ENCODE results near the gene MRFAP1.

MRFAP1 gene

GRCh38 chr4:6595897-6596537, 44.5 kb upstream of the MRFAP1 start:
- no peaks in the 10 kb centered on the region for H3K9me3 ChIP-seq (ENCODE audit: control extremely low read depth in 1 of 5, control insufficient read depth in 4 of 5, insufficient read depth in 2 of 5, low read depth in 1 of 5, low read length in 4 of 5)
- POLR2A ChIA-PET: no interaction called here
- no peak for DNase-seq
- H3K4me3 ChIP-seq (ENCODE audit: control insufficient read depth in 1 of 7, extremely low read depth in 1 of 7, insufficient read depth in 4 of 7, low read depth in 2 of 7, low read length in 6 of 7): no peak overlapping the region
- 85% methylated on average over 7 of the region's 16 CpGs for WGBS (ENCODE audit: insufficient coverage)
- H3K4me1 ChIP-seq (ENCODE audit: control extremely low read depth in 1 of 4, control insufficient read depth in 4 of 4, insufficient read depth in 4 of 4, low read length in 3 of 4): no peaks in the 10 kb centered on the region
- CTCF ChIA-PET: no interaction called here
- no peak overlapping the region for H3K27ac ChIP-seq (ENCODE audit: insufficient read depth in 1 of 2, low read depth in 1 of 2, low read length in 2 of 2, poor library complexity in 1 of 2, severe bottlenecking in 2 of 2)
- peaks cover 9 to 54% (median 38%) of the 10 kb centered on the region in 4 experiments for H3K36me3 ChIP-seq (ENCODE audit: control insufficient read depth in 4 of 4, insufficient read depth in 4 of 4, low read length in 3 of 4)
- no peaks in the 10 kb centered on the region for H3K27me3 ChIP-seq (replicated peaks in 2 of 5; ENCODE audit: control insufficient read depth in 4 of 5, insufficient read depth in 5 of 5, low read length in 4 of 5)

GRCh38 chr4:6596948-6597347, 43.5 kb upstream of the MRFAP1 start:
- no peak overlapping the region for H3K27ac ChIP-seq (ENCODE audit: insufficient read depth in 1 of 2, low read depth in 1 of 2, low read length in 2 of 2, poor library complexity in 1 of 2, severe bottlenecking in 2 of 2)
- H3K4me1 ChIP-seq (ENCODE audit: control extremely low read depth in 1 of 4, control insufficient read depth in 4 of 4, insufficient read depth in 4 of 4, low read length in 3 of 4): no peaks in the 10 kb centered on the region
- ChIA-PET POLR2A (no interaction called here), CTCF (no interaction called here)
- H3K27me3 ChIP-seq (replicated peaks in 2 of 5; ENCODE audit: control insufficient read depth in 4 of 5, insufficient read depth in 5 of 5, low read length in 4 of 5): no peaks in the 10 kb centered on the region
- no peak for DNase-seq
- no peak overlapping the region for H3K4me3 ChIP-seq (ENCODE audit: control insufficient read depth in 1 of 7, extremely low read depth in 1 of 7, insufficient read depth in 4 of 7, low read depth in 2 of 7, low read length in 6 of 7)
- peaks cover 9 to 55% (median 40%) of the 10 kb centered on the region in 4 experiments for H3K36me3 ChIP-seq (ENCODE audit: control insufficient read depth in 4 of 4, insufficient read depth in 4 of 4, low read length in 3 of 4)
- no peaks in the 10 kb centered on the region for H3K9me3 ChIP-seq (ENCODE audit: control extremely low read depth in 1 of 5, control insufficient read depth in 4 of 5, insufficient read depth in 2 of 5, low read depth in 1 of 5, low read length in 4 of 5)
- 98% methylated on average over 17 of the region's 17 CpGs for WGBS (ENCODE audit: insufficient coverage)

GRCh38 chr4:6598127-6598526, 42.4 kb upstream of the MRFAP1 start:
- ChIA-PET CTCF (no interaction called here), POLR2A (no interaction called here)
- no peak overlapping the region for H3K27ac ChIP-seq (ENCODE audit: insufficient read depth in 1 of 2, low read depth in 1 of 2, low read length in 2 of 2, poor library complexity in 1 of 2, severe bottlenecking in 2 of 2)
- H3K4me3 ChIP-seq (ENCODE audit: control insufficient read depth in 1 of 7, extremely low read depth in 1 of 7, insufficient read depth in 4 of 7, low read depth in 2 of 7, low read length in 6 of 7): no peak overlapping the region
- WGBS (ENCODE audit: insufficient coverage): 96% methylated on average over 9 of the region's 10 CpGs
- peaks cover 9 to 65% (median 42%) of the 10 kb centered on the region in 4 experiments for H3K36me3 ChIP-seq (ENCODE audit: control insufficient read depth in 4 of 4, insufficient read depth in 4 of 4, low read length in 3 of 4)
- H3K27me3 ChIP-seq (replicated peaks in 2 of 5; ENCODE audit: control insufficient read depth in 4 of 5, insufficient read depth in 5 of 5, low read length in 4 of 5): no peaks in the 10 kb centered on the region
- DNase-seq: no peak
- no peaks in the 10 kb centered on the region for H3K9me3 ChIP-seq (ENCODE audit: control extremely low read depth in 1 of 5, control insufficient read depth in 4 of 5, insufficient read depth in 2 of 5, low read depth in 1 of 5, low read length in 4 of 5)
- H3K4me1 ChIP-seq (ENCODE audit: control extremely low read depth in 1 of 4, control insufficient read depth in 4 of 4, insufficient read depth in 4 of 4, low read length in 3 of 4): no peaks in the 10 kb centered on the region

- H3K27me3 ChIP-seq (replicated peaks in 2 of 5; ENCODE audit: control insufficient read depth in 4 of 5, insufficient read depth in 5 of 5, low read length in 4 of 5): no peaks in the 10 kb centered on the region
- DNase-seq: no peak
- 96% methylated on average over 13 of the region's 13 CpGs for WGBS (ENCODE audit: insufficient coverage)
- H3K27ac ChIP-seq (ENCODE audit: insufficient read depth in 1 of 2, low read depth in 1 of 2, low read length in 2 of 2, poor library complexity in 1 of 2, severe bottlenecking in 2 of 2): no peak overlapping the region
- CTCF ChIA-PET: no interaction called here
- no peak overlapping the region for H3K4me3 ChIP-seq (ENCODE audit: control insufficient read depth in 1 of 7, extremely low read depth in 1 of 7, insufficient read depth in 4 of 7, low read depth in 2 of 7, low read length in 6 of 7)
- H3K36me3 ChIP-seq (ENCODE audit: control insufficient read depth in 4 of 4, insufficient read depth in 4 of 4, low read length in 3 of 4): peaks cover 9 to 65% (median 38%) of the 10 kb centered on the region in 4 experiments
- no peaks in the 10 kb centered on the region for H3K4me1 ChIP-seq (ENCODE audit: control extremely low read depth in 1 of 4, control insufficient read depth in 4 of 4, insufficient read depth in 4 of 4, low read length in 3 of 4)
- POLR2A ChIA-PET: no interaction called here
- H3K9me3 ChIP-seq (ENCODE audit: control extremely low read depth in 1 of 5, control insufficient read depth in 4 of 5, insufficient read depth in 2 of 5, low read depth in 1 of 5, low read length in 4 of 5): no peaks in the 10 kb centered on the region
Observed at GRCh38 chr4:6598641-6599040, 41.8 kb upstream of the MRFAP1 start.

GRCh38 chr4:6601661-6602250, 38.7 kb upstream of the MRFAP1 start:
- Histone ChIP-seq H3K9me3 (ENCODE audit: control extremely low read depth in 1 of 5, control insufficient read depth in 4 of 5, insufficient read depth in 2 of 5, low read depth in 1 of 5, low read length in 4 of 5) (peaks cover 0 to 11% (median 8%) of the 10 kb centered on the region in 5 experiments), H3K27ac (ENCODE audit: insufficient read depth in 1 of 2, low read depth in 1 of 2, low read length in 2 of 2, poor library complexity in 1 of 2, severe bottlenecking in 2 of 2) (no peak overlapping the region), H3K27me3 (replicated peaks in 2 of 5; ENCODE audit: control insufficient read depth in 4 of 5, insufficient read depth in 5 of 5, low read length in 4 of 5) (no peaks in the 10 kb centered on the region), H3K4me1 (ENCODE audit: control extremely low read depth in 1 of 4, control insufficient read depth in 4 of 4, insufficient read depth in 4 of 4, low read length in 3 of 4) (no peaks in the 10 kb centered on the region), H3K4me3 (ENCODE audit: control insufficient read depth in 1 of 7, extremely low read depth in 1 of 7, insufficient read depth in 4 of 7, low read depth in 2 of 7, low read length in 6 of 7) (no peak overlapping the region), H3K36me3 (ENCODE audit: control insufficient read depth in 4 of 4, insufficient read depth in 4 of 4, low read length in 3 of 4) (peaks cover 9 to 81% (median 47%) of the 10 kb centered on the region in 4 experiments)
- DNase-seq: no peak
- POLR2A ChIA-PET: no interaction called here
- WGBS (ENCODE audit: insufficient coverage): 98% methylated on average over 10 of the region's 10 CpGs
- CTCF ChIA-PET: no interaction called here

GRCh38 chr4:6602289-6602688, 38.2 kb upstream of the MRFAP1 start:
- Histone ChIP-seq H3K36me3 (ENCODE audit: control insufficient read depth in 4 of 4, insufficient read depth in 4 of 4, low read length in 3 of 4) (peaks cover 10 to 85% (median 48%) of the 10 kb centered on the region in 4 experiments), H3K4me1 (ENCODE audit: control extremely low read depth in 1 of 4, control insufficient read depth in 4 of 4, insufficient read depth in 4 of 4, low read length in 3 of 4) (no peaks in the 10 kb centered on the region), H3K27ac (ENCODE audit: insufficient read depth in 1 of 2, low read depth in 1 of 2, low read length in 2 of 2, poor library complexity in 1 of 2, severe bottlenecking in 2 of 2) (no peak overlapping the region), H3K4me3 (ENCODE audit: control insufficient read depth in 1 of 7, extremely low read depth in 1 of 7, insufficient read depth in 4 of 7, low read depth in 2 of 7, low read length in 6 of 7) (no peak overlapping the region), H3K9me3 (ENCODE audit: control extremely low read depth in 1 of 5, control insufficient read depth in 4 of 5, insufficient read depth in 2 of 5, low read depth in 1 of 5, low read length in 4 of 5) (peaks cover 0 to 11% (median 8%) of the 10 kb centered on the region in 5 experiments), H3K27me3 (replicated peaks in 2 of 5; ENCODE audit: control insufficient read depth in 4 of 5, insufficient read depth in 5 of 5, low read length in 4 of 5) (no peaks in the 10 kb centered on the region)
- 100% methylated on average over 6 of the region's 6 CpGs for WGBS (ENCODE audit: insufficient coverage)
- ChIA-PET POLR2A (no interaction called here), CTCF (no interaction called here)
- no peak for DNase-seq

GRCh38 chr4:6603128-6603527, 37.4 kb upstream of the MRFAP1 start:
- Histone ChIP-seq H3K4me1 (ENCODE audit: control extremely low read depth in 1 of 4, control insufficient read depth in 4 of 4, insufficient read depth in 4 of 4, low read length in 3 of 4) (no peaks in the 10 kb centered on the region), H3K27ac (ENCODE audit: insufficient read depth in 1 of 2, low read depth in 1 of 2, low read length in 2 of 2, poor library complexity in 1 of 2, severe bottlenecking in 2 of 2) (no peak overlapping the region), H3K27me3 (replicated peaks in 2 of 5; ENCODE audit: control insufficient read depth in 4 of 5, insufficient read depth in 5 of 5, low read length in 4 of 5) (no peaks in the 10 kb centered on the region), H3K4me3 (ENCODE audit: control insufficient read depth in 1 of 7, extremely low read depth in 1 of 7, insufficient read depth in 4 of 7, low read depth in 2 of 7, low read length in 6 of 7) (no peak overlapping the region), H3K36me3 (ENCODE audit: control insufficient read depth in 4 of 4, insufficient read depth in 4 of 4, low read length in 3 of 4) (peaks cover 14 to 83% (median 46%) of the 10 kb centered on the region in 4 experiments), H3K9me3 (ENCODE audit: control extremely low read depth in 1 of 5, control insufficient read depth in 4 of 5, insufficient read depth in 2 of 5, low read depth in 1 of 5, low read length in 4 of 5) (peaks cover 0 to 11% (median 8%) of the 10 kb centered on the region in 5 experiments)
- POLR2A ChIA-PET: no interaction called here
- CTCF ChIA-PET: no interaction called here
- 100% methylated on average over 5 of the region's 12 CpGs for WGBS (ENCODE audit: insufficient coverage)
- DNase-seq: no peak
